PC-9 (cell line): Measurements from ENCODE around the gene TRMT112. TPM values are rescaled to one million over a fixed set of nuclear protein-coding genes. Genes with fewer than 3 reads are reported as not detected.

Source experiments
- BruUV-seq: library from RNA; stranded (reverse); fragments of 400-500 nt; replicated peaks from 2 replicates; lab custom pipeline; 2021; lab: Mats Ljungman, UMichigan
- CTCF ChIA-PET: fragments of 300-600 bp; sonication (Branson Sonifier 250); formaldehyde crosslinking; loops from one replicate; lab custom pipeline; 2022; ENCODE audit warnings: antibody characterized with exemption; lab: Charles Lee
- POLR2A ChIA-PET: fragments of 300-600 bp; sonication (Branson Sonifier 250); formaldehyde crosslinking; loops from one replicate; lab custom pipeline; 2022; ENCODE audit warnings: antibody characterized with exemption; ENCODE audit not compliant: unreplicated experiment; lab: Charles Lee
- DNase-seq, 2 experiments: peaks; one replicate each; pipeline versions ENCODE4 v3.0.0 to v3.0.0-alpha.2; 2015 to 2022; ENCODE audit warnings: mixed read lengths in 1 of 2
- H2AFZ ChIP-seq: fragments of 200-600 bp; sonication (generic); 2 replicates; pipeline ENCODE4 v1.8.1; 2017; ENCODE audit warnings: antibody characterized with exemption
- H3F3A ChIP-seq: fragments of 200-600 bp; sonication (generic); 2 replicates; pipeline ENCODE4 v1.8.1; 2017; ENCODE audit warnings: antibody characterized with exemption, mild to moderate bottlenecking, low read depth; ENCODE audit not compliant: insufficient read depth
- H3K27ac ChIP-seq: fragments of 200-600 bp; sonication (generic); 2 replicates; pipeline ENCODE4 v1.6.1; 2016; ENCODE audit warnings: mixed run types
- H3K27me3 ChIP-seq: fragments of 200-600 bp; sonication (generic); 2 replicates; pipeline ENCODE4 v1.6.1; 2016; ENCODE audit warnings: low read depth, mixed run types; ENCODE audit not compliant: insufficient read depth
- H3K36me3 ChIP-seq: fragments of 200-600 bp; sonication (generic); 2 replicates; pipeline ENCODE4 v1.6.1; 2016; ENCODE audit warnings: low read depth, mixed run types
- H3K4me1 ChIP-seq: fragments of 200-600 bp; sonication (generic); replicated peaks from 2 replicates; pipeline ENCODE4 v1.6.1; 2016; ENCODE audit warnings: mixed run types; ENCODE audit not compliant: insufficient read depth
- H3K4me2 ChIP-seq: fragments of 200-600 bp; sonication (generic); 2 replicates; pipeline ENCODE4 v1.6.1; 2017; ENCODE audit warnings: mixed run types
- H3K4me3 ChIP-seq: fragments of 200-600 bp; sonication (generic); 2 replicates; pipeline ENCODE4 v1.6.1; 2016; ENCODE audit warnings: mixed run types
- H3K79me2 ChIP-seq: fragments of 200-600 bp; sonication (generic); 2 replicates; pipeline ENCODE4 v1.6.1; 2017; ENCODE audit warnings: low read depth, mixed run types
- H3K9me2 ChIP-seq: fragments of 200-600 bp; sonication (generic); 2 replicates; pipeline ENCODE4 v1.8.1; 2017; ENCODE audit warnings: mild to moderate bottlenecking; ENCODE audit not compliant: insufficient read depth
- H3K9me3 ChIP-seq: fragments of 200-600 bp; sonication (generic); 2 replicates; pipeline ENCODE4 v1.8.1; 2016; ENCODE audit warnings: low read depth; ENCODE audit not compliant: insufficient read depth
- H4K20me1 ChIP-seq: fragments of 200-600 bp; sonication (generic); 2 replicates; pipeline ENCODE4 v1.8.1; 2017; ENCODE audit not compliant: insufficient read depth
- EZH2 ChIP-seq: fragments of 200-600 bp; sonication (generic); IDR thresholded peaks from 2 replicates; pipeline ENCODE4 v1.8.0; 2017; ENCODE audit warnings: antibody characterized with exemption, low read depth
- intact Hi-C: fragments of 100-400 bp; cut with micrococcal nuclease; formaldehyde crosslinking; loops from one replicate; pipeline ENCODE4 v1.10.0; 2022; ENCODE audit not compliant: unreplicated experiment
- total RNA-seq: library from RNA; stranded (reverse); gene quantifications from 2 replicates; pipeline ENCODE4 v1.2.3, GENCODE V29; 2021
- TF ChIP-seq, protein P1 (sequence below): fragments of 200-600 bp; sonication (generic); conservative IDR thresholded peaks from 2 replicates; pipeline ENCODE4 v1.6.1; 2017; ENCODE audit warnings: mixed run types, antibody characterized with exemption, mild to moderate bottlenecking, moderate library complexity

The TRMT112 gene
- total RNA-seq, 1 experiment from 2014 or later, result 275 TPM

DNA sequence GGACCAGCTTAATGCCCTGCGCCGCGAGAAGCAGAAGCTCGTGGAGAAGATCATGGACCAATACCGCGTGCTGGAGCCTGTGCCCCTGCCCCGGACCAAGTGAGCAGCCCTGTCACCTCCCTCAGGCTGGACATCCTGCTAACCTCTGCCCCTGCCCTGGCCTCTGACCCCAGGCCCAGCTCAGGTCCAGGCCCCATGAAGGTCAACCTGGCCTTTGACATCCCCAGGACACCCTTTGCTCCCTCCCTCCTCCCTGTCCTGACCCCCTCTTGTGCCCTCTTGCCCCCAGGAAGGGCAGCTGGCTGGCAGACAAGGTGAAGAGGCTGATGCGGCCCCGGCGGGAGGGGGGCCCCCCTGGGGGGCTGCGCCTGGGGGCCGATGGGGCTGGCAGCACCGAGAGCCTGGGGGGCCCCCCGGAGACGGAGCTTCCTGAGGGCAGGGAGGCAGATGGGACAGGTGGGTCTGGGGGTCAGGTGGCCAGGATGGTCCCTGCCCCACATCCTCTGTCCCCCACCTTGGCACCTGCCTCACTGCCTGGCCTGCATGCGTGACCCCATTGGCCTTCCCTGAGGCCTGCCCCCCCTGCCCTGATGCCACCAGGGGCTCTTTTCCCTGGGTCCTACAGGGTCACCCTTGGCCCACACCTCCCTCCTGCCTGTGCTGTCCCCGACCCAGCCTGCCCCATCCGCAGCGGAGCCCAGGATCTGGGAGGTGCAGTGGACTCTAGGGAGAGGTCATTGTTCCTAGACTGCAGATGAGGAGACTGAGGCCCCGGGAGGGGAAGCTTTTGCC is 36.6 kb upstream of the TRMT112 start:
- intact Hi-C loops, result loop anchor here (2.0 kb wide), 1 partner anchor 489 kb away; no protein-coding TSS in a partner anchor
- DNase-seq, result no peak
- Histone ChIP-seq H2AFZ (no peak overlapping the region), H4K20me1 (no peaks in the 10 kb centered on the region), H3K36me3 (no peaks in the 10 kb centered on the region), H3K9me2 (no peaks in the 10 kb centered on the region), H3K9me3 (no peaks in the 10 kb centered on the region), H3K4me3 (no peak overlapping the region), H3K79me2 (no peaks in the 10 kb centered on the region), H3K27me3 (no peaks in the 10 kb centered on the region), H3K27ac (no peak overlapping the region), H3F3A (peaks cover 29% of the 10 kb centered on the region; the same call in 1 of the 2 replicates), H3K4me2 (no peak overlapping the region), H3K4me1 (peaks cover 34% of the 10 kb centered on the region)
- TF ChIP-seq EZH2, result no peak
- TF ChIP-seq, protein P1, sequence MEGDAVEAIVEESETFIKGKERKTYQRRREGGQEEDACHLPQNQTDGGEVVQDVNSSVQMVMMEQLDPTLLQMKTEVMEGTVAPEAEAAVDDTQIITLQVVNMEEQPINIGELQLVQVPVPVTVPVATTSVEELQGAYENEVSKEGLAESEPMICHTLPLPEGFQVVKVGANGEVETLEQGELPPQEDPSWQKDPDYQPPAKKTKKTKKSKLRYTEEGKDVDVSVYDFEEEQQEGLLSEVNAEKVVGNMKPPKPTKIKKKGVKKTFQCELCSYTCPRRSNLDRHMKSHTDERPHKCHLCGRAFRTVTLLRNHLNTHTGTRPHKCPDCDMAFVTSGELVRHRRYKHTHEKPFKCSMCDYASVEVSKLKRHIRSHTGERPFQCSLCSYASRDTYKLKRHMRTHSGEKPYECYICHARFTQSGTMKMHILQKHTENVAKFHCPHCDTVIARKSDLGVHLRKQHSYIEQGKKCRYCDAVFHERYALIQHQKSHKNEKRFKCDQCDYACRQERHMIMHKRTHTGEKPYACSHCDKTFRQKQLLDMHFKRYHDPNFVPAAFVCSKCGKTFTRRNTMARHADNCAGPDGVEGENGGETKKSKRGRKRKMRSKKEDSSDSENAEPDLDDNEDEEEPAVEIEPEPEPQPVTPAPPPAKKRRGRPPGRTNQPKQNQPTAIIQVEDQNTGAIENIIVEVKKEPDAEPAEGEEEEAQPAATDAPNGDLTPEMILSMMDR, result no peak
- CTCF ChIA-PET, result interaction anchor here (0.5 to 4.3 kb wide), 12 partner anchors 13 to 976 kb away, joined by 3 to 87 read pairs (median 4); partner anchors contain the start of genes PRDX5 and TRMT112
- no TSS peak for BruUV-seq
- POLR2A ChIA-PET, result interaction anchor here (0.9 to 1.5 kb wide), 2 partner anchors 36 to 77 kb away, joined by 3 to 38 read pairs; partner anchors contain the start of genes PRDX5 and TRMT112

DNA sequence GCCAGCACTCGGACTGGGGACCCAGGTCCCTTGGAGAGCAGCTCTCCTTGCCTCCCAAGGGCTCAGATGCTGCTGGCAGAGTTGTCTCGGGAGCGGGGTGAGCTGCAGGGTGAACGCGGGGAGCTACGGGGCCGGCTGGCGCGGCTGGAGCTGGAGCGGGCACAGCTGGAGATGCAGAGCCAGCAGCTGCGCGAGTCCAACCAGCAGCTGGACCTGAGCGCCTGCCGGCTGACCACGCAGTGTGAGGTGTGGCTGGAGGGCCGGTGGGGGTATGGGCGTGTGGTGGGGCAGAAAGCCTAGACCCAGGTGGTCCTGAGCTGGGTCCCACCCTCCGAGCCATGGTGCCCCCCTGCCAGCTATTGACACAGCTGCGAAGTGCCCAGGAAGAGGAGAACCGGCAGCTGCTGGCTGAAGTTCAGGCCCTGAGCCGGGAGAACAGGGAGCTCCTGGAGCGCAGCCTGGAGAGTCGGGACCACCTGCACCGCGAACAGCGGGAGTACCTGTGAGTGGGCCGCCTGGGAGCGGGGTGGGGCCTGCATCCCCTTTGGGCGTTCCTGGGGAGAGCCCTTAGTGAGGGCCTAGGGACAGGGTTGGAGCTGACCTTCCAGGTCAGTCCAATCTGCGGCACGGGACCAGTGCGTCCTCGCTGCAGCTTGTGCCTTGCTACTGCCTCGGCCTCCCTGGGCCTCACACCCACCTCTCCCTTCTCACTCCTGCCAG is 35.8 kb upstream of the TRMT112 start:
- no peak for DNase-seq
- Histone ChIP-seq H3K9me3 (no peaks in the 10 kb centered on the region), H3K4me1 (peaks cover 33% of the 10 kb centered on the region), H3K4me3 (no peak overlapping the region), H4K20me1 (no peaks in the 10 kb centered on the region), H3K27ac (no peak overlapping the region), H3K27me3 (no peaks in the 10 kb centered on the region), H3K9me2 (no peaks in the 10 kb centered on the region), H3K36me3 (no peaks in the 10 kb centered on the region), H3K4me2 (no peak overlapping the region), H3K79me2 (no peaks in the 10 kb centered on the region), H2AFZ (no peak overlapping the region), H3F3A (peaks cover 29% of the 10 kb centered on the region; the same call in 1 of the 2 replicates)
- CTCF ChIA-PET, result interaction anchor here (0.5 to 4.3 kb wide), 4 partner anchors 32 to 350 kb away, joined by 3 to 87 read pairs (median 12); partner anchors contain the start of genes PRDX5 and TRMT112
- intact Hi-C loops, result no loop called here
- POLR2A ChIA-PET, result no interaction called here
- TF ChIP-seq, protein P1, result no peak
- TF ChIP-seq EZH2, result no peak
- BruUV-seq, result no TSS peak
